HepG2 (cell line): Measurements from ENCODE around the gene ASPHD1. TPM values are rescaled to one million over a fixed set of nuclear protein-coding genes. Genes with fewer than 3 reads are reported as not detected.

Source experiments
- AGO2 ChIP-seq: fragments of 200-400 bp; formaldehyde crosslinking; optimal IDR thresholded peaks from 2 replicates; pipeline ENCODE3; 2017; ENCODE audit warnings: mild to moderate bottlenecking, low read depth, low read length, moderate library complexity
- ATAD3A ChIP-seq: sonication (generic); formaldehyde crosslinking; IDR thresholded peaks from 2 replicates; pipeline ENCODE4 v1.4.0; 2020; ENCODE audit warnings: missing genetic modification reagents
- CAMTA2 ChIP-seq: sonication (generic); formaldehyde crosslinking; IDR thresholded peaks from 2 replicates; pipeline ENCODE4 v1.4.0; 2020; ENCODE audit warnings: mild to moderate bottlenecking, missing genetic modification reagents, borderline replicate concordance
- CBX5 ChIP-seq: sonication (generic); formaldehyde crosslinking; IDR thresholded peaks from 2 replicates; pipeline ENCODE4 v1.4.0; 2020; ENCODE audit warnings: missing genetic modification reagents, borderline replicate concordance
- HNRNPH1 ChIP-seq: fragments of 200-400 bp; formaldehyde crosslinking; optimal IDR thresholded peaks from 2 replicates; pipeline ENCODE3; 2017; ENCODE audit warnings: mild to moderate bottlenecking, low read depth, low read length
- KDM1A ChIP-seq: IDR thresholded peaks from 2 replicates; pipeline ENCODE4 v1.6.1; 2016; ENCODE audit warnings: missing compliant biosample characterization
- MBNL3 ChIP-seq: fragments of 250-450 bp; sonication (Bioruptor Pico); conservative IDR thresholded peaks from 2 replicates; pipeline ENCODE4 v1.8.0; 2022; ENCODE audit warnings: mild to moderate bottlenecking, inconsistent platforms
- MXD4 ChIP-seq: IDR thresholded peaks from 2 replicates; pipeline ENCODE4 v1.6.1; 2016; ENCODE audit warnings: mild to moderate bottlenecking, missing biosample characterization, missing genetic modification reagents
- MYC ChIP-seq: sonication (generic); formaldehyde crosslinking; IDR thresholded peaks from 2 replicates; pipeline ENCODE4 v1.9.0; 2021; ENCODE audit warnings: missing genetic modification reagents, borderline replicate concordance
- NONO ChIP-seq, 2 experiments: fragments of 450-650 bp in 1 of 2; sonication (generic) in 1 of 2; formaldehyde crosslinking in 1 of 2; IDR thresholded peaks in 1 of 2; conservative IDR thresholded peaks in 1 of 2; 2 replicates each; pipeline versions ENCODE4 v1.6.1 to v1.8.0; 2017 to 2022; ENCODE audit warnings: mild to moderate bottlenecking in 1 of 2, missing genetic modification reagents in 1 of 2, moderate library complexity in 1 of 2
- RAD21 ChIP-seq: fragments of 450-650 bp; formaldehyde crosslinking; IDR thresholded peaks from 2 replicates; pipeline ENCODE4 v1.5.0; 2020; ENCODE audit warnings: mild to moderate bottlenecking
- REXO4 ChIP-seq: sonication (generic); formaldehyde crosslinking; IDR thresholded peaks from 2 replicates; pipeline ENCODE4 v1.8.0; 2022; ENCODE audit warnings: missing genetic modification reagents, mild to moderate bottlenecking, borderline replicate concordance
- SMAD9 ChIP-seq: sonication (generic); formaldehyde crosslinking; IDR thresholded peaks from 2 replicates; pipeline ENCODE4 v1.5.1; 2020; ENCODE audit warnings: mild to moderate bottlenecking, missing genetic modification reagents
- SP140L ChIP-seq: sonication (generic); formaldehyde crosslinking; IDR thresholded peaks from 2 replicates; pipeline ENCODE4 v1.4.0; 2020; ENCODE audit warnings: missing genetic modification reagents, borderline replicate concordance
- TCF7L2 ChIP-seq: IDR thresholded peaks from 2 replicates; pipeline ENCODE4 v1.6.1; 2011; ENCODE audit warnings: mild to moderate bottlenecking, low read depth, low read length, moderate library complexity
- XRCC5 ChIP-seq: fragments of 200-400 bp; formaldehyde crosslinking; optimal IDR thresholded peaks from 2 replicates; pipeline ENCODE3; 2017; ENCODE audit warnings: mild to moderate bottlenecking, low read length
- ZBTB7B ChIP-seq: sonication (generic); formaldehyde crosslinking; IDR thresholded peaks from 2 replicates; pipeline ENCODE4 v1.4.0; 2020; ENCODE audit warnings: missing genetic modification reagents
- ZFP36L1 ChIP-seq: sonication (generic); formaldehyde crosslinking; IDR thresholded peaks from 2 replicates; pipeline ENCODE4 v1.8.0; 2022; ENCODE audit warnings: mild to moderate bottlenecking, missing genetic modification reagents, moderate library complexity
- ZFP82 ChIP-seq: sonication (generic); formaldehyde crosslinking; IDR thresholded peaks from 2 replicates; pipeline ENCODE4 v1.5.1; 2020; ENCODE audit warnings: mild to moderate bottlenecking, missing genetic modification reagents, borderline replicate concordance
- ZFP90 ChIP-seq: sonication (generic); formaldehyde crosslinking; IDR thresholded peaks from 2 replicates; pipeline ENCODE4 v1.8.0; 2022; ENCODE audit warnings: missing genetic modification reagents, mild to moderate bottlenecking, inconsistent platforms, borderline replicate concordance
- ZNF3 ChIP-seq: IDR thresholded peaks from 2 replicates; pipeline ENCODE4 v1.7.0; 2017; ENCODE audit warnings: inconsistent platforms
- ZNF563 ChIP-seq: sonication (generic); formaldehyde crosslinking; IDR thresholded peaks from 2 replicates; pipeline ENCODE4 v1.8.0; 2022; ENCODE audit warnings: mild to moderate bottlenecking, moderate library complexity, missing genetic modification reagents
- ZNF678 ChIP-seq: sonication (generic); formaldehyde crosslinking; IDR thresholded peaks from 2 replicates; pipeline ENCODE4 v1.4.0; 2020; ENCODE audit warnings: mild to moderate bottlenecking, missing genetic modification reagents
- ZNF746 ChIP-seq: sonication (generic); formaldehyde crosslinking; IDR thresholded peaks from 2 replicates; pipeline ENCODE4 v1.8.0; 2022; ENCODE audit warnings: mild to moderate bottlenecking, missing genetic modification reagents
- polyA plus RNA-seq, 8 experiments: library from polyadenylated mRNA; depleted of rRNA in 3 of 8; stranded (reverse) in 7 of 8; unstranded in 1 of 8; fragments of >200 nt; fragmentation: Illumina TruSeq in 4 of 8; extraction: Trizol in 4 of 8; gene quantifications; 2 replicates each; pipeline versions ENCODE4 v1.2.1 to v1.2.3, GENCODE V29; 2011 to 2016; ENCODE audit warnings: low read depth in 4 of 8, missing spikeins in 1 of 8, mixed read lengths in 1 of 8; ENCODE audit not compliant: insufficient read depth in 1 of 8
- total RNA-seq, 5 experiments: library from RNA; depleted of rRNA; stranded (reverse); fragments of >200 nt; fragmentation: Illumina TruSeq; extraction: Trizol; gene quantifications; 2 replicates each; pipeline ENCODE4 v1.2.3, GENCODE V29; 2016; ENCODE audit warnings: low read depth in 1 of 5
- TF ChIP-seq, protein P1 (sequence below), 2 experiments: IDR thresholded peaks; 2 replicates each; pipeline ENCODE4 v1.6.1; 2011 to 2012; ENCODE audit warnings: low read length in 2 of 2, borderline replicate concordance in 1 of 2, low read depth in 1 of 2, mild to moderate bottlenecking in 1 of 2, moderate library complexity in 1 of 2
- TF ChIP-seq, protein P2 (sequence below): IDR thresholded peaks from 2 replicates; pipeline ENCODE4 v1.6.1; 2016; ENCODE audit warnings: low read depth, control low read depth

ASPHD1 gene
- total and polyA plus RNA-seq, 2 of the 13 experiments (the other 11 are each of a cell fraction or from before 2014, with no cell fraction given) = 13.1 to 19.7 TPM

DNA sequence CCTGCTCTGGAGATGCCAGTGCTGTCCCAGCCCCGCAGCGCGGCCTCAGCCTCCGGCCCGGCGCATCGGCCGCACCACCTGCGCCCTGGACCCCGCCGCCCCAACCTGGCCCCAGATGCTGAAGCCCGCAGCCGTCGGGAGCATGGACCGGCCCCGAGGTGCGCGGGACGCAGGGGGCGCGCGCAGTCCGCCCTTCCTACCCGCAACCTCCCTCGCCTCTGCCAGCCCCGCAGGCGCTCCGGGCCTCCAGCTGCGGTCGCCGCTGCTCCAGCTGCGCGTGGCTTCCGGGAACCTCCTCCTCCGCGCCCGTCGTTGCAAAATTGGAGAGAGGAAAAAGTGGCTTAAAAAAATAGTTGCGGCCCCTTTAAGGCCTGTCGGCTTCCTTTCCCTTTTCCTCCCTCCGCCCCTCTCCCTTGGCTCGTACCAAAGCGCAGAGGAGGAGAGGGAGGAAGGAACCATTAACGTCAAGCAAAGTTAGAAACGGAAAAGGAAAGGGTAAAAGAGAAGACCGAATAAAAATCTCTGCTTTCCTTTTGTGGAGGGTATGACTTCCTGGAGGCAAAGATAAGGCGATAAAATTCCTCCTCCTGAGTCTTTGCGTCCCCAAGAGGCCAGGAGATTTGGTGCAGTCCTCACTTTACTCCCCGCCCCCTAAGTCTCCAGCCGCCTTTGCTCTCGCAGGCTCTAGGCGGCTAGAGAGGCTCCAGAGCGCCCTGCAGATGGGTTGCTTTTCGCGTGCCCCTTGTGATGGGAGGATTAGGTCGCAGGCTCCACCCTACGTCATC lies 37.2 kb upstream of the ASPHD1 start, which contains the start of gene CDIPT (continued):
- TF ChIP-seq, protein P1, sequence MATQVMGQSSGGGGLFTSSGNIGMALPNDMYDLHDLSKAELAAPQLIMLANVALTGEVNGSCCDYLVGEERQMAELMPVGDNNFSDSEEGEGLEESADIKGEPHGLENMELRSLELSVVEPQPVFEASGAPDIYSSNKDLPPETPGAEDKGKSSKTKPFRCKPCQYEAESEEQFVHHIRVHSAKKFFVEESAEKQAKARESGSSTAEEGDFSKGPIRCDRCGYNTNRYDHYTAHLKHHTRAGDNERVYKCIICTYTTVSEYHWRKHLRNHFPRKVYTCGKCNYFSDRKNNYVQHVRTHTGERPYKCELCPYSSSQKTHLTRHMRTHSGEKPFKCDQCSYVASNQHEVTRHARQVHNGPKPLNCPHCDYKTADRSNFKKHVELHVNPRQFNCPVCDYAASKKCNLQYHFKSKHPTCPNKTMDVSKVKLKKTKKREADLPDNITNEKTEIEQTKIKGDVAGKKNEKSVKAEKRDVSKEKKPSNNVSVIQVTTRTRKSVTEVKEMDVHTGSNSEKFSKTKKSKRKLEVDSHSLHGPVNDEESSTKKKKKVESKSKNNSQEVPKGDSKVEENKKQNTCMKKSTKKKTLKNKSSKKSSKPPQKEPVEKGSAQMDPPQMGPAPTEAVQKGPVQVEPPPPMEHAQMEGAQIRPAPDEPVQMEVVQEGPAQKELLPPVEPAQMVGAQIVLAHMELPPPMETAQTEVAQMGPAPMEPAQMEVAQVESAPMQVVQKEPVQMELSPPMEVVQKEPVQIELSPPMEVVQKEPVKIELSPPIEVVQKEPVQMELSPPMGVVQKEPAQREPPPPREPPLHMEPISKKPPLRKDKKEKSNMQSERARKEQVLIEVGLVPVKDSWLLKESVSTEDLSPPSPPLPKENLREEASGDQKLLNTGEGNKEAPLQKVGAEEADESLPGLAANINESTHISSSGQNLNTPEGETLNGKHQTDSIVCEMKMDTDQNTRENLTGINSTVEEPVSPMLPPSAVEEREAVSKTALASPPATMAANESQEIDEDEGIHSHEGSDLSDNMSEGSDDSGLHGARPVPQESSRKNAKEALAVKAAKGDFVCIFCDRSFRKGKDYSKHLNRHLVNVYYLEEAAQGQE (IDR thresholded peaks at IDR 0.05; ENCODE audit: borderline replicate concordance in 1 of 2, low read depth in 1 of 2, low read length in 2 of 2) = peak in 1 of 2 experiments; percentile 34; a peak in 2 of 4 replicates
- TF ChIP-seq SMAD9 (CRISPR knock-in tag) (no peak), ZFP90 (CRISPR knock-in tag) (no peak), REXO4 (no peak), ZNF678 (CRISPR knock-in tag) (no peak), MXD4 (CRISPR knock-in tag) (peak; percentile 78; the same call in 1 of the 2 replicates), ZNF746 (CRISPR knock-in tag) (0 out of 2 replicates have a peak, but pooled peaks have one; percentile 69), TCF7L2 (no peak), RAD21 (CRISPR knock-in tag) (peak; percentile 65; the same call in 1 of the 2 replicates), ATAD3A (CRISPR knock-in tag) (no peak; the same call in 1 of the 2 replicates), MBNL3 (CRISPR knock-in tag) (no peak), XRCC5 (peak; percentile 99), ZNF563 (CRISPR knock-in tag) (0 out of 2 replicates have a peak, but pooled peaks have one; percentile 65), ZNF3 (CRISPR knock-in tag) (no peak), SP140L (0 out of 2 replicates have a peak, but pooled peaks have one; percentile 27), NONO (IDR thresholded peaks at IDR 0.05) (peak; percentile 99), NONO (CRISPR knock-in tag; conservative IDR thresholded peaks at IDR 0.05) (peak; percentile 89), AGO2 (peak; percentile 69), CAMTA2 (CRISPR knock-in tag) (no peak; the same call in 1 of the 2 replicates), MYC (CRISPR knock-in tag) (peak; percentile 72), KDM1A (CRISPR knock-in tag) (peak; percentile 87), ZFP82 (CRISPR knock-in tag) (no peak; the same call in 1 of the 2 replicates), CBX5 (peak; percentile 98), ZBTB7B (peak; percentile 61; the same call in 1 of the 2 replicates), HNRNPH1 (no peak), ZFP36L1 (no peak)
- TF ChIP-seq, protein P2, sequence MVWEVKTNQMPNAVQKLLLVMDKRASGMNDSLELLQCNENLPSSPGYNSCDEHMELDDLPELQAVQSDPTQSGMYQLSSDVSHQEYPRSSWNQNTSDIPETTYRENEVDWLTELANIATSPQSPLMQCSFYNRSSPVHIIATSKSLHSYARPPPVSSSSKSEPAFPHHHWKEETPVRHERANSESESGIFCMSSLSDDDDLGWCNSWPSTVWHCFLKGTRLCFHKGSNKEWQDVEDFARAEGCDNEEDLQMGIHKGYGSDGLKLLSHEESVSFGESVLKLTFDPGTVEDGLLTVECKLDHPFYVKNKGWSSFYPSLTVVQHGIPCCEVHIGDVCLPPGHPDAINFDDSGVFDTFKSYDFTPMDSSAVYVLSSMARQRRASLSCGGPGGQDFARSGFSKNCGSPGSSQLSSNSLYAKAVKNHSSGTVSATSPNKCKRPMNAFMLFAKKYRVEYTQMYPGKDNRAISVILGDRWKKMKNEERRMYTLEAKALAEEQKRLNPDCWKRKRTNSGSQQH (CRISPR knock-in tag) = peak; percentile 78
